Myocyte (in vitro differentiated cells): ENCODE data around the gene GPHB5. TPM values are rescaled to one million over a fixed set of nuclear protein-coding genes. Genes with fewer than 3 reads are reported as not detected.
"Not testable (repeated sequence)": the region's sequence is repeated elsewhere in the genome, so short reads cannot be mapped to it uniquely, and the experiment has no call there.

Source experiments
- DNase-seq: peaks from one replicate; pipeline ENCODE4 v3.0.0-alpha.2; 2012; ENCODE audit warnings: low read depth
- total RNA-seq: library from RNA; depleted of rRNA; stranded (reverse); fragments of >200 nt; gene quantifications from 2 replicates; pipeline ENCODE4 v1.2.3, GENCODE V29; 2014

Gene GPHB5
- total RNA-seq, 1 donor from 2014 or later: not detected

- no peak for DNase-seq
Measured at GRCh38 chr14:63296060-63296563, 22.6 kb downstream of the GPHB5 start.

- no peak for DNase-seq
Measured at GRCh38 chr14:63295231-63295685, 23.5 kb downstream of the GPHB5 start.

GRCh38 chr14:63292805-63293204, 25.9 kb downstream of the GPHB5 start:
- no peak for DNase-seq

GRCh38 chr14:63290741-63291430, 27.8 kb downstream of the GPHB5 start:
- peak; percentile 12 for DNase-seq

- no peak for DNase-seq
Measured at GRCh38 chr14:63288853-63289252, 29.9 kb downstream of the GPHB5 start.

- no peak for DNase-seq
Measured at GRCh38 chr14:63287666-63288483, 30.9 kb downstream of the GPHB5 start.

GRCh38 chr14:63286071-63286470, 32.7 kb downstream of the GPHB5 start:
- no peak for DNase-seq

- DNase-seq: no peak
Measured at GRCh38 chr14:63283884-63284248, 34.9 kb downstream of the GPHB5 start.

- no peak for DNase-seq
Measured at GRCh38 chr14:63282997-63283883, 35.5 kb downstream of the GPHB5 start.

GRCh38 chr14:63279933-63280332, 38.8 kb downstream of the GPHB5 start:
- DNase-seq: not testable (repeated sequence)

- DNase-seq: no peak
Measured at GRCh38 chr14:63277591-63278183, 41.0 kb downstream of the GPHB5 start.

GRCh38 chr14:63276492-63277342, 42.0 kb downstream of the GPHB5 start:
- peak; percentile 50 for DNase-seq

GRCh38 chr14:63276016-63276415, 42.7 kb downstream of the GPHB5 start:
- no peak for DNase-seq

- DNase-seq: peak; percentile 40
Measured at GRCh38 chr14:63275611-63276010, 43.1 kb downstream of the GPHB5 start.

- peak; percentile 58 for DNase-seq
Measured at GRCh38 chr14:63273717-63274655, 44.7 kb downstream of the GPHB5 start.

GRCh38 chr14:63273129-63273528, 45.6 kb downstream of the GPHB5 start:
- DNase-seq: no peak

GRCh38 chr14:63269561-63270225, 49.0 kb downstream of the GPHB5 start:
- DNase-seq: no peak

- DNase-seq: no peak
Measured at GRCh38 chr14:63268771-63269170, 50.0 kb downstream of the GPHB5 start.
